ENCODE data around the gene CCDC149. TPM values are rescaled to one million over a fixed set of nuclear protein-coding genes. Genes with fewer than 3 reads are reported as not detected.

CCDC149 gene
- total and polyA plus RNA-seq, 2 of the 4 experiments (the other 2 are of a cell fraction), result 6.7 to 7.0 TPM

- peaks cover 19% of the 10 kb centered on the region for H3K9me1 ChIP-seq (ENCODE audit: insufficient read depth, low read length)
- WGBS, 2 experiments (ENCODE audit: extremely low coverage in 2 of 2, insufficient read length in 1 of 2), result no CpG with 5 or more reads among the region's 5 CpGs
- no peak overlapping the region for H2AK9ac ChIP-seq (replicated peaks; ENCODE audit: low read depth, low read length, poor library complexity)
- in situ Hi-C loops (cut with MboI; ENCODE audit: low sequenced_read_pairs), result no loop called here
- H3K23ac ChIP-seq (ENCODE audit: low read depth, low read length), result no peak overlapping the region
- H4K91ac ChIP-seq (ENCODE audit: insufficient read depth, low read depth, low read length), result no peak overlapping the region
- H3K27ac ChIP-seq (ENCODE audit: insufficient read depth, low read length), result no peak overlapping the region
- H3K9ac ChIP-seq (ENCODE audit: low read depth, low read length), result no peak overlapping the region
- H4K8ac ChIP-seq (ENCODE audit: low read depth in 2 of 2, low read length in 2 of 2), result no peak overlapping the region
- no peak overlapping the region for H2BK5ac ChIP-seq (ENCODE audit: low read depth, low read length, poor library complexity, severe bottlenecking)
- no peak overlapping the region for H2AFZ ChIP-seq (replicated peaks; ENCODE audit: low read length, poor library complexity)
- no peak overlapping the region for H3K56ac ChIP-seq (ENCODE audit: extremely low read depth, insufficient read depth, low read length)
- no peak overlapping the region for H3K4ac ChIP-seq (ENCODE audit: low read depth, low read length)
- no peak overlapping the region for H3K18ac ChIP-seq (ENCODE audit: low read depth, low read length)
- ChIA-PET CTCF (no interaction called here), POLR2A (ENCODE audit: unreplicated experiment) (no interaction called here)
- H2AK5ac ChIP-seq (ENCODE audit: low read depth, low read length), result no peak overlapping the region
- intact Hi-C loops (cut with micrococcal nuclease), result no loop called here
- H3K4me3 ChIP-seq (ENCODE audit: insufficient read depth, low read depth, low read length), result no peak overlapping the region
- H3K4me2 ChIP-seq (ENCODE audit: low read depth, low read length), result no peak overlapping the region
- dilution Hi-C loops (cut with HindIII; ENCODE audit: low sequenced_read_pairs, unreplicated experiment), result no loop called here
- H3K9me3 ChIP-seq (ENCODE audit: control insufficient read depth, insufficient read depth, low read length), result no peaks in the 10 kb centered on the region
- no peak overlapping the region; the same call in 1 of the 2 replicates for H2BK120ac ChIP-seq (ENCODE audit: low read depth, low read length)
- H2BK20ac ChIP-seq (ENCODE audit: low read depth, low read length), result no peak overlapping the region
- peaks cover 11% of the 10 kb centered on the region for H3K4me1 ChIP-seq (ENCODE audit: control insufficient read depth, insufficient read depth, low read length)
- H3K36me3 ChIP-seq (ENCODE audit: control insufficient read depth, insufficient read depth, low read length), result no peaks in the 10 kb centered on the region
- H2BK15ac ChIP-seq (ENCODE audit: low read depth, low read length), result no peak overlapping the region
- BruUV-seq (replicated peaks), result no TSS peak
- H4K5ac ChIP-seq (ENCODE audit: low read depth, low read length), result no peak overlapping the region
- H3K79me1 ChIP-seq (ENCODE audit: low read depth in 1 of 2, low read length in 2 of 2), result no peaks in the 10 kb centered on the region
- H4K20me1 ChIP-seq (ENCODE audit: insufficient read depth, low read length), result no peaks in the 10 kb centered on the region
- no peak overlapping the region for H3K14ac ChIP-seq (replicated peaks; ENCODE audit: low read depth, low read length)
- ATAC-seq (ENCODE audit: low read depth) (no peak), DNase-seq (no peak)
- TF ChIP-seq ELK1 (IDR thresholded peaks at IDR 0.05; ENCODE audit: borderline replicate concordance, low read depth, low read length) (no peak), CTCF (conservative IDR thresholded peaks at IDR 0.05; ENCODE audit: low read depth, low read length) (no peak)
- no peaks in the 10 kb centered on the region for H3K27me3 ChIP-seq (ENCODE audit: control insufficient read depth, insufficient read depth, low read length)
Measured at GRCh38 chr4:24768006-24768405, 144.8 kb downstream of the CCDC149 start.

All from IMR-90 (cell line).